ENCODE data around the gene OCA2.
"Not testable (repeated sequence)": the region's sequence is repeated elsewhere in the genome, so short reads cannot be mapped to it uniquely, and the experiment has no call there.

OCA2 gene

GRCh38 chr15:28098766-28099554 lies at the start of gene OCA2:
Gene OCA2, minus strand, starts transcription at chr15:28099315. Its CDS starts 17,441 bp downstream, at chr15:28081874.
- DNase-seq (ENCODE audit: low read depth in 2 of 2, low spot score in 1 of 2): peak; percentile 37 to 42

DNA sequence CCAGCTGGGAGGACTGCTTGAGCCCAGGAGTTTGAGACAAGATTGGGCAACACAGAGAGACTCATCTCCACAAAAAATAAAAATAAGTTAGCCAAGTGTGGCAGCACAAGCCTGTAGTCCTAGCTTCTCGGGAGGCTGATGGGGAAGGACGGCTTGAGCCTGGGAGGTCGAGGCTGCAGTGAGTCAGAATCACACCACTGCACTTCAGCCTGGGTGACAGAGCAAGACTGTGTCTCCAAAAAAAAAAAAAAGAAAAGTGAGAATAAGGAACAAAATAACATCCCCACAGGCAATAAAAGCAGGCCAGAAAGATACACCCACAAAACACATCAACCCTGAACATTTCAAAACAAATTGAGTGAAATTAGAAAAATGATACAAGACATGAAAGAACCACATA lies 48.7 kb upstream of the OCA2 start:
- no peak for DNase-seq (ENCODE audit: low read depth in 2 of 2, low spot score in 1 of 2)

GRCh38 chr15:28145419-28145818 lies 46.3 kb upstream of the OCA2 start:
- not testable (repeated sequence) for DNase-seq (ENCODE audit: low read depth in 2 of 2, low spot score in 1 of 2)

DNA sequence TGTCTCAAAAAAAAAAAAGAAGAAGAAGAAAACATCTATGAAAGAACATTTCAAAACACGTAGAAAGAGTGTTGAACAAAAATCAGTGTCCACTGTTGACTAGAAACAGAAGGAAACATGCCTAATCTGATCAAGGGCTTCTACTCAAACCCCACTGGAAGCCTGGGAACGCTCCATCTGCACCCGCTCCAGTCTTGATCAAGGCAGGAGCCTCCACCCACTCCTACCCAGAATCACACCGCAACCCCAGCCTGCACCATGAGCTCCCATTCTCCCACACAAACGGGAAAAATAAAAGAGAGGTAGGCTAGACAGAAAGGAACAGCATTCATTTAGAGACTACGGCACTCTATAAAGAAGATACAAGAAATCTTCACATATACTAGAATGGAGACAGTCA lies 40.9 kb upstream of the OCA2 start:
- no peak for DNase-seq (ENCODE audit: low read depth in 2 of 2, low spot score in 1 of 2)

DNA sequence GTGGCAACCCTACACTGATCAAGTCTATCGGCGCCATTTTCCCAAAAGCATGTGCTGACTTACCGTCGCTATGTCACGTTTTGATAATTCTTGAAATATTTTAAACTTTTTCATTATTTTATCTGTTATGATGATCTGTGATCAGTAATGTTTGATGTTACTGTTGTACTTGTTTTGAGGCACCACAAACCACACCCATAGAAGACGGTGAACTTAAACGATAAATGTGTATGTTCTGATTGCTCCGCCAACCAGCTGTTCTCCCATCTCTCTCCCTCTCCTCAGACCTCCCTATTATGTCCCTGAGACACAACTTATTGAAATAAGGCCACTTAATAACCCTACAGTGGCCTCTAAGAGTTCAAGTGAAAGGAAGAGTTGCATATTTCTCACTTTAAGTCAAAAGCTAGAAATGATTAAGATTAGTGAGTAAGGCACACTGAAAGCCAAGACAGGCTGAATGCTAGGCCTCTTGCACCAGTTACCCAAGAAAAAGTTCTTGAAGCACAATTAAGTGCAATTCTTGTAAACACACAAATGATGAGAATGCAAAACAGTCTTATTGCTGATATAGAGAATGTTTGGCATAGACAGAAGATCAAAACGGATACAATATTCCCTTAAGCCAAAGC lies 38.4 kb upstream of the OCA2 start:
- not testable (repeated sequence) for DNase-seq (ENCODE audit: low read depth in 2 of 2, low spot score in 1 of 2)

DNA sequence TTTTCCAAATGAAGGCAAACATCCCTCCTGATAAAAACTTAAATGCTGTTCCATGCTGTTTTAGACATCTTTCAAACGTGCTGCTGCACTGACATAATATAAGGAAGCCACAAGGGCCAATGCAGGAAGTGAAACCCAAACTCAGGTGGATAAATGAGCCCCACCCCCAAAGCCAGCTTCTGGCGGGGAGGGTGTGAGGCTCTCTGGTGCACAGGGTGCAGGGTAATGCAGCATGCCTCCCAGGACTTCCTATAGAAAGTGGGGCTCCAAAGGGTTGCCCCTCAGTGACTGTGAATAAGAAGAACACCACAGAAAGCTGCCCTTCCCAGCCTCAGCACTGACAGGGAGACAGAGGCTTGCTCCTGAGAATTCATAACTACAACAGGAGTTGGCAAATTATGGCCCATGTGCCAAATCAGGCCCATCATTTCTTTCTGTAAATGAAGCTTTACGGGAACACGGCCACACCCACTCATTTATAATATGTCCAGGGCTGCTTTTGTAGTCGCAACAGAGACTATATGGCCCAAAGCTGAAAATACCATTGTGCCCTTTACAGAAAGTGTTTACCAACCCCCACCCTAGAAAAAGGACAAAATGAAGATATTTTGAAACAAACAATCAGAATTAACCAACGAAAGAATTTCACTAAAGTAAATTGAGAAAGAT lies 37.3 kb upstream of the OCA2 start:
- DNase-seq (ENCODE audit: low read depth in 2 of 2, low spot score in 1 of 2): not testable (repeated sequence)

GRCh38 chr15:28133281-28133680 lies 34.2 kb upstream of the OCA2 start:
- no peak for DNase-seq (ENCODE audit: low read depth in 2 of 2, low spot score in 1 of 2)

GRCh38 chr15:28132524-28133275 lies 33.6 kb upstream of the OCA2 start:
- no peak for DNase-seq (ENCODE audit: low read depth in 2 of 2, low spot score in 1 of 2)

GRCh38 chr15:28131946-28132345 lies 32.8 kb upstream of the OCA2 start:
- DNase-seq (ENCODE audit: low read depth in 2 of 2, low spot score in 1 of 2): no peak

GRCh38 chr15:28131400-28131799 lies 32.3 kb upstream of the OCA2 start:
- DNase-seq (ENCODE audit: low read depth in 2 of 2, low spot score in 1 of 2): no peak

DNA sequence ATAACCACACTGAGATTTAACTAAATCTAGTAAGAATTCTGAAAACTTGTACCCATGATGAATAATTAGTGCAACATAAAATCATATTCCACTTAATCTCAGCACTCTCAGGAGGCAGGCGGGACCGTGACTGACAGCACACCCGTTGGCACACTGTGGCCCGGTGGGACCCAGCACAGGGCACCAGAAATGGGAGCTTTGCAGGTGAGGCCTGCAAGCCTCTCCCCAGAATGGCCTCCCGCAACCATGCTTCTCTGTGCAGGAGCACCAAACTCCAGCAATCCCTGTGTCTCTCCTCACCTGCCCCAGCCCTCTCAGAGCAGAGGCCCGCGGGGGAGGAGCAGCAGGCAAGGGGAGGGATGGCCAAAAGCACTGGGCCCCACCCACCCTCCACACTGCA lies 31.5 kb upstream of the OCA2 start:
- no peak for DNase-seq (ENCODE audit: low read depth in 2 of 2, low spot score in 1 of 2)

DNA sequence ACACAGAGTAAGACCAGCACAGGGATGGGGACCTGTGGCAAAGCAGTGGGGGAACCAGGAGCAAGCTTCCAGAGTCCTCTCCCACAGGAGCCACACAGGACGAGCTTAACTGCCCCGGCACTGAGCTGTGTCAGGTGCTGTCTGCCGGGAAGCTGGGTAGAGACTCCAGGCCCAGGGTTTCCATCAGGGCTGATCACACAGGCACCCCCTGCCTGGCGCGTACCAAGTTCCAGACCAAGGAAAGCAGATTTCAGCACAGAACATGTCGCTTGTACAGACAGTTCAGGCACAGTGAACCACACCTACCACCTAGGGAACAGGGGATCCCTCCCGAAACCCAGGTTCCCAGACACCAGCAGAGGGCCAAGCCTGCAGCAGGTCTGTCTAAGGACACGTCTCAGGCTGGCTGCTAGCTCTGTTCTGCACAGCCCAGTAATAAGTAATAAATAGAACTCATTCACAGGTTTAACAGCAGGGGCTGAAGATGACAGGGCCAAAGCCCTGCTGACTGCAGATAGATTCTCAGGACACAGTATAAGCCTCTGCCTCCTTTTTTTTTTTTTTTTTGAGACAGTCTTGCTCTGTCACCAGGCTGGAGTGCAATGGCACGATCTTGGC lies 30.2 kb upstream of the OCA2 start:
- DNase-seq (ENCODE audit: low read depth in 2 of 2, low spot score in 1 of 2): no peak

- DNase-seq (ENCODE audit: low read depth in 2 of 2, low spot score in 1 of 2): no peak
These were observed 28.9 kb upstream of the OCA2 start for GRCh38 chr15:28128031-28128430.

GRCh38 chr15:28127036-28127435 lies 27.9 kb upstream of the OCA2 start:
- DNase-seq (ENCODE audit: low read depth in 2 of 2, low spot score in 1 of 2): no peak

- DNase-seq (ENCODE audit: low read depth in 2 of 2, low spot score in 1 of 2): no peak
These were observed 26.8 kb upstream of the OCA2 start for GRCh38 chr15:28125673-28126651.

GRCh38 chr15:28124841-28125240 lies 25.7 kb upstream of the OCA2 start:
- DNase-seq (ENCODE audit: low read depth in 2 of 2, low spot score in 1 of 2): no peak

GRCh38 chr15:28123408-28124023 lies 24.4 kb upstream of the OCA2 start:
- DNase-seq (ENCODE audit: low read depth in 2 of 2, low spot score in 1 of 2): no peak

DNA sequence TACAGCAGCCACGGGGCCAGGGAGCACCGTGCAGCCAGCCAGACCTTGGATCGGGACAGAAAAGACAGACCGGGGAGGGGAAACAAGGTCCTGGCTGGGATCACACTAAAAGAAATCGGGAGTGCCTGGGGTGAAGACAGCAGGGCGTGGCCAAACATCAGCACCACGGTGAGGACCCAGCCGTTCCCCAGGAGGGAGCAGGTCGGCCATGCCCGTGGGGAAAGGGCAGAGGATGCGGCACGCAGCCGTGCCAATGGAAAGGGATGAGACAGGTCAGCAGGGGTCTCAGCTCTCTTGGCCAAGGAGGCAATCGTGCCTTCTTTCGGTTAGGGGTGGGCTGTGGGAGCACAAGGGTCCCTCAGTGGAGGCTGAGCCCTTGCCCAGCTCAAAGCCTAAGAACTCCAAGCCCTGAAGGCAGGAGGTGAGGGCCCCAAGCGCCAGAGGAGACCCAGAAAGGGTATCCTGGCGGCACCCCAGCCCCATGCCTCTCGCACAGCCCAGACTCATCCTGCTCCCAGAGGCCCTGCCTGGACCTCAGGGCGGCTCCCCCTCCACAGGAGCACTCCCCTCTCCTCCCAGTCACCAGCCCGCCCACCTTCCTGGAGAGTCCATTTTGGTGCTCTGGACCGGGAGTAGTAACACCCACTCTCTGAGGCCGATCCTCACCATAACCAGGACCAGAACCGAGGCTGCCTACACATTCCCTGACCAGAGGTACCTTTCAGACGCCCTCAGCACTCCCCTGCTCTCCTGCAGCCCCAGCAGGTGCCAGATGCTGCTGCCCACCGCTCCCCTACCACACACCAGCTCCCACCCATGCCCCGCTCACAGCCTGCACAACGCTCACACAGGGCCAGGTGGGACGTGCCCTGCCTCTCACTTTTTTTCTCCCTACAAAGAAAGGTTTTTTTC lies 23.2 kb upstream of the OCA2 start:
- no peak for DNase-seq (ENCODE audit: low read depth in 2 of 2, low spot score in 1 of 2)

Measured in stimulated activated CD8-positive, alpha-beta memory T cell treated with anti-CD3 and anti-CD28 coated beads, Interleukin-4, amount 100 ng/mL, for 4 hours (primary cell).